NCI-H1092 treated with DMSO at 0.1 percent for 48 hours (cell line): ENCODE results near the gene SPACA6.

ENCODE experiments used
- DNase-seq: peaks from one replicate; lab custom pipeline; 2025; lab: John Stamatoyannopoulos, UW

SPACA6 gene

GRCh38 chr19:51689751-51690453 lies 3.2 kb upstream of the SPACA6 start:
- DNase-seq: peak; percentile 28

GRCh38 chr19:51690454-51691073 lies 2.6 kb upstream of the SPACA6 start:
- peak; percentile 45 for DNase-seq

DNA sequence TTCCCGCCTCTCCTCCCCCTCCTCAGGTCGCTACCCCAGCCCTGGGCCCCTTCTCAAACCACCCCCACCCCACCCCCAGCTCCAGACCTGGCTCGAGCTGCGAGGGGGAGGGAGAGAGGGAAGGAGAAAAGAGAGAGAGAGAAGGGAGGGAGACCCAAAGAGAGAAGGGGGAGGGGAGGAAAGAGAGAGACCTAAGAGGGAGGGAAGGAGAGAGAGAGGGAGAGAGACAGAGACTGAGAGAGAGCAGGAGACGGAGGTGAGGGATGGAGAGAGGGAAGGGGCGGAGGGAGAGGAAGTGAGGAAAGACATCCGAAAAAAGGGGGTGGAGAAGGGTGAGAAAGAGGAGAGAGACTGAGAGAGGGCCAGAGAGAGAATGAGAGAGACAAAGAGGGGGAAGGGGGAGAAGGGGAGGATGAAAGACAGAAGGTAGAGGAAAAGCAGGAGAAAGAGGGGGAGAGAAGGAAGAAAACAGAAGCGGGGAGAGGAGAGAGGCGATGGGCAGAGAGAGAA lies 2.0 kb upstream of the SPACA6 start:
- peak; percentile 45 for DNase-seq

- no peak for DNase-seq
Observed at GRCh38 chr19:51691584-51692428, 1.3 kb upstream of the SPACA6 start.

DNA sequence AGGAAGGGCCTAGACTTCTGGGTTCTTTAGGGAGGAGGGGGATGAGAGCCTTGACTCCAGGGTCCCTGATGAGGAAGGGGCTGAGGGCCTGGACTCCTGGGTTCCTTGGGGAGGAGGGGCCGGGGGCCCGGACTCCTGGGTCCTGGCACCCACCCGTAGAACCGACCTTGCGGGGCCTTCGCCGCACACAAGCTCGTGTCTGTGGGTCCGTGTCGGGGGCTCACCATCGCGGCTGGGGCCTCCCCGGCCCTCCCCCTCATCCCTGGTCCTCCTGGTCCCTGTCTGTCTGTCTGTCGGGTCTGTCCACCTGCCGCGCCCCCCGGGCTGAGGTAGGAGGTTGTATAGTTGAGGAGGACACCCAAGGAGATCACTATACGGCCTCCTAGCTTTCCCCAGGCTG lies 662 bp upstream of the SPACA6 start:
- no peak for DNase-seq

- no peak for DNase-seq
Observed at GRCh38 chr19:51693819-51694218, 689 bp downstream of the SPACA6 start.

DNA sequence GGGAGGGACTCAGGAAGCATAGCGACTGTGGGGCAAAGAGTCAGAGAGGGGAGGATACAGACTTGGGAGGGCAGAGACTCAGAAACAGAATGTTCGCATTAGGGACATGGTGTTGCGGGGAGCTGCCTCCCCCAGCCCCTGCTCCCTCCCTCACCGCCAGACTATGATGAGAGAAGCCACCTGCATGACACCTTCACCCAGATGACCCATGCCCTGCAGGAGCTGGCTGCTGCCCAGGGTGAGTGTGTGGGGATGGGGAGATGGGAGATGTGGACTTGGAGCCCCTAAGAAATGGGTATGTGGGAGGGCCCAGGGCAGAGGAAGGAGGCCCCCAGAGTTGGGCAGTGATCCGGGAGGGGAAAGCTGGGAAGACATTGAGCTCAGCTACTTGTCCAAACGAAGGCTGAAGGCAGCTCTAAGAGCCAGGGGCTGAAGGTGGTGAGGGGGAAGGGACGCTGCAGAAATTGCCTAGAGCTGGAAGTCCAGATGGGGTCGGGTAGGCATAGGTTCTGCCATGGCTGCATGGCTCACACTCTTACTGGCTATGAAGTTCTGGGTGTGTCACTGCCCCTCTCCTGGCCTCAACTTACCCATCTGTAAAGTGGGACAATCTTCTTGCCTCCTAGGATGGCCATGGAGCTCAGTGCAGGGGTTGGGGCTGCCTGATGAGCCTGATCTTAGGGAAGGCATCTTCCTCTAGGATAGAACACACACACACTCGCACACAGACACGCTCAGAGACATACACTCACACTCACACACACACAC lies 1.4 kb downstream of the SPACA6 start:
- DNase-seq: no peak

DNA sequence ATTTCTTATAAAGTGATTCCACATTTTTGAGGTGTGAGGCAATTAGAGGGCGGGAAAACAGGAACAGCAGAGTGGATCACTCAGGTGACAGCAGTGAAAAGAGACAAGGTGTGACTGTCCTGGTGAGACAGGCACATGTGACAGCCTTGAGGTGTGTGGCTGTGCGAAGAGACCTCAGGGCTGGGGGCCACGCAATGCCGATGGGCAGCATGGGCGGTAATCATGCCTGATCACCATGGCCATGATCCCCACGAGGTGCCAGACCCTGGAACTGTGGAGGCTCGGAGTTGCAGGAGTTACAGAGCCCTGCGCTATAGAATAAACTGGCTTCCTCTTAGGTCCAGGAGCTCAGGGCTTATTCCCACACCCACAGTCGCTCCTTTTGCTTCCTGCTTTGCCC lies 2.0 kb downstream of the SPACA6 start:
- no peak for DNase-seq

- no peak for DNase-seq
Observed at GRCh38 chr19:51695702-51696315, 2.7 kb downstream of the SPACA6 start.

- no peak for DNase-seq
Observed at GRCh38 chr19:51696606-51697005, 3.5 kb downstream of the SPACA6 start.

DNA sequence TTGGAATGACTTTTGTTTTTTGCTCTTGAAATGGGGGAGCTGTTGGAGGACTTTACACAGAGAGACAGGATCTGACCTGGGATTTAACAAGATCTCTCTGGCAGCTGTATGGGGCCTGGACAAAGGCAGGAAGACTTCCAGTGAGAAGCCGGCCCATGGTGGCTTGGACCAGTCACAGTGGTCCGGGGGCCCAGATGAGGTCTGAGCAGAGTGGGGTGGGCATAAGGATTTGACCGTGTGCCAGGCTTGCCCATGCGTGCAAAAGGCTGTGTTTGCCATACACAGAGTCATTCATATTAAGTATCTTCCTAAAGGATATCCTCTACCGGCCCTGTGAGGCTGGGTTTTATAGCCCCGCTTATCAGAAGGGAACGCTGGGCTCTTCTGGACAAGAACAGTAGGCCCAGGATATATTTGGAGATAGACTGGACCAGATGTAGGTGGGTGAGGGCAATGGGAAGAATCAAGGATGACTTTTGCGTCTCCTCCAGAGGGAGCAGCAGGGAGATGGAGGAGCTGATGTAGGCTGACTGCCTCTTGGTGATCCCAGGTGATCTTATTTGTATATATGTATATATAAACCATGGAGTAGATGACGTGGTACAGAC lies 4.1 kb downstream of the SPACA6 start:
- DNase-seq: no peak

- no peak for DNase-seq
Observed at GRCh38 chr19:51698296-51698695, 5.2 kb downstream of the SPACA6 start.

- no peak for DNase-seq
Observed at GRCh38 chr19:51699170-51699569, 6.0 kb downstream of the SPACA6 start.

DNA sequence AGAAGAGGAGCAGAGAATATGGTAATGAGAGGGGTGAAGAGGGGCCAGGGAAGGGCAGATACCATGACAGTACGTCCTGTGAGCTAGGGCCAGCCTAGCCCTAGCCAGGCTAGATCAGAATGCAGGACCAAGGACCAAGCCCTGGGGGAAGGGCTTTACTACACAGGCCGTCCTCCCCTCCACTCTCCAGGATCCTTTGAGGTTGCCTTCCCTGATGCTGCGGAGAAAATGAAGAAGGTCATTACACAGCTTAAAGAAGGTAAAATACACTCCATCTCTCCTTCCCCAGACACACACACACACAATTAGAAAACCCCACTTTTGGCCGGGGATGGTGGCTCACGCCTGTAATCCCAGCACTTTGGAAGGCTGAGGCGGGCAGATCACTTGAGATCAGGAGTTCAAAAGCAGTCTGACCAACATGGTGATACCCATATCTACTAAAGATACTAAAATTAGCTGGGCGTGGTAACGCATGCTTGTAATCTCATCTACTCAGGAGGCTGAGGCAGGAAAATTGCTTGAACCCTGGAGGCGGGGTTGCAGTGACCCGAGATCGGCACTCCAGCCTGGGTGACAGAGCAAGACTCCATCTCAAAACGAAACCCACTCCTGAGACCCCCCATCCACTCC lies 8.5 kb downstream of the SPACA6 start:
- DNase-seq: no peak

GRCh38 chr19:51702103-51702824 lies 9.1 kb downstream of the SPACA6 start:
- no peak for DNase-seq

GRCh38 chr19:51702825-51703574 lies 9.9 kb downstream of the SPACA6 start:
- DNase-seq: no peak

DNA sequence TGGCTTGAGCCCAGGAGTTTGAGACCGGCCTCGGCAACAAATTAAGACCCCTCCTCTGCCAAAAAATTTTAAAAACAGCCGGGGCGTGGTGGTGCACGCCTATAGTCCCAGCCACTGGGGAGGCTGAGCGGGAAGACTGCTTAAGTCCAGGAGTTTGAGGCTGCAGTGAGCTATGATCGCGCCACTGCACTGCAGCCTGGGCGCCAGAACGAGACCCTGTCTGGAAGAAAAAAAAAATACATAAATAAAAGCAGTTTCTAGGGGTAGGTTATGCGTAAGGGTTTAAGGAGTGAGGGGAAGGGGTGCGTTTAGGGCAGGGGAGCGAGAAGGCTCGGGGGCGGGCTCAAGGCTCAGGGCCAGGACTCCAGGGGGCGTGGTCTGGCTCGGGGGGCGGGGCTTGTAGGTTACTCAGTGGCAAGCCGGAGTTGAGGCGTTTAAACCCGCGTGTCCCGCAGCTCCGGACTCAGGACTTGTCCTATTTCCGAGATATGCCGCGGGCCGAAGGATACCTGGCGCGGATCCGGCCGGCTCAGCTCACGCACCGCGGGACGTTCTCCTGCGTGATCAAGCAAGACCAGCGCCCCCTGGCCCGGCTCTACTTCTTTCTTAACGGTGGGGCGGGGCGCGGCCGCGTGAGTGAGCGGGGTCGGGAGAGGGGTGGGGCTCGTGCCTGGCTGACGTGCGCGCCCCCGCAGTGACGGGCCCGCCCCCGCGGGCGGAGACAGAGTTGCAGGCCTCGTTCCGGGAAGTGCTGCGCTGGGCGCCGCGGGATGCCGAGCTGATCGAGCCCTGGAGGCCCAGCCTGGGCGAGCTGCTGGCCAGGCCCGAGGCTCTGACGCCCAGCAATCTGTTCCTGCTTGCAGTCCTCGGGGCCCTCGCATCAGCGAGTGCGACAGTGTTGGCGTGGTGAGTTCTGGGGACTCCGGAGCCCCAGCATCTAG lies 10.7 kb downstream of the SPACA6 start:
- DNase-seq: peak; percentile 65

DNA sequence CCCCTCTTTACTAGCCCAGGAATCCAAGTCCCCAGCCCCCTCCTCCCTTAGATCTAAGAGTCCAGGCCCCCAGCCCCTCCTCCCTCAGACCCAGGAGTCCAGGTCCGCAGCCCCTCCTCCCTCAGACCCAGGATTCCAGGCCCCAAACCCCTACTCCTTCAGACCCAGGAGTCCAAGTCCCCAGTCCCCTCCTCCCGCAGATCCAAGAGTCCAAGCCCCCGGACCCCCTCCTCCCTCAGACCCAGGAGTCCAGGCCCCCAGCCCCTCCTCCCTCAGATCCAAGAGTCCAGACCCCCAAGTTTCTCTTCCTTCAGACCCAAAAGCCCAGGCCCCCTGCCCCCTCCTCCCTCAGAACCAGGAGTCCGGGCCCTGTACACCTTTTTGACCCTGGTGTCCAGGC lies 11.5 kb downstream of the SPACA6 start:
- DNase-seq: no peak
